GM12891 (cell line): Measurements from ENCODE around the gene FAM83G.

ENCODE experiments used
- PAX5 ChIP-seq: IDR thresholded peaks from 2 replicates; pipeline ENCODE4 v1.6.1; 2011; ENCODE audit warnings: low read length, moderate library complexity, mild to moderate bottlenecking; ENCODE audit not compliant: insufficient read depth, severe bottlenecking
- POLR2A ChIP-seq: IDR thresholded peaks from 2 replicates; pipeline ENCODE4 v1.6.1; 2011; ENCODE audit warnings: low read depth, low read length, control low read depth
- POLR2AphosphoS5 ChIP-seq: IDR thresholded peaks from 2 replicates; pipeline ENCODE4 v1.6.1; 2011; ENCODE audit warnings: low read depth, low read length, control low read depth
- POU2F2 ChIP-seq: IDR thresholded peaks from 2 replicates; pipeline ENCODE4 v1.6.1; 2011; ENCODE audit warnings: low read depth, mild to moderate bottlenecking, control low read depth, low read length, moderate library complexity
- SPI1 ChIP-seq: IDR thresholded peaks from 2 replicates; pipeline ENCODE4 v1.6.1; 2011; ENCODE audit warnings: low read depth, low read length, control low read depth
- TAF1 ChIP-seq: IDR thresholded peaks from 2 replicates; pipeline ENCODE4 v1.6.1; 2011; ENCODE audit warnings: low read depth, low read length, control low read depth

DNA sequence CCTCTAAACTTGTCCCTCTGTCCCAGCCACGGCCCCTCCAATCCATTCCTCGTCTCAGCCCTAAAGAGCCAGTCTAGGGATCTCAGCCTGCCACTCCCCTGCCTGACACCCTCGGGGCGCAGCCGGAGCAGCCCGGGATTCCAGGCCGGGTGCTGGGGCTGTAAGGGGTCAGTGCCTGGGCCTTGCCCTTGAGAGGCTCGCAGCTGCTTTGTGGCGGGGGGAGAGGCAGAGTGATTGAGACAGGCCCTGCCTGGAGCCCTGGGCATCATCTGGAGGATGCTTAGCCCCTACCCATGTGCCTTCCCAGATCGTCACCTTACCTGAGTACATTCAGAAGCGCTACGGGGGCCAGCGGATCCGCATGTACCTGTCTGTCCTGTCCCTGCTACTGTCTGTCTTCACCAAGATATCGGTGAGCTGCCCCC, 44.3 kb downstream of the FAM83G start:
- no peak for TF ChIP-seq POLR2A
- no peak for TF ChIP-seq POLR2AphosphoS5
- no peak for TF ChIP-seq TAF1
- no peak for TF ChIP-seq POU2F2
- no peak for TF ChIP-seq SPI1
- no peak for TF ChIP-seq PAX5
